H7 (cell line): Measurements from ENCODE around the gene PLEKHG3. TPM values are rescaled to one million over a fixed set of nuclear protein-coding genes. Genes with fewer than 3 reads are reported as not detected.
"Not testable (repeated sequence)": the region's sequence is repeated elsewhere in the genome, so short reads cannot be mapped to it uniquely, and the experiment has no call there.

Experiments used
- DNase-seq: peaks from one replicate; pipeline ENCODE4 v3.0.0; 2012
- H3K27me3 ChIP-seq: 2 replicates; pipeline ENCODE4 v1.6.0; 2011; ENCODE audit warnings: mild to moderate bottlenecking, low read length; ENCODE audit not compliant: control insufficient read depth, insufficient read depth
- H3K36me3 ChIP-seq: replicated peaks from 2 replicates; pipeline ENCODE4 v1.5.1; 2011; ENCODE audit warnings: low read length; ENCODE audit not compliant: control insufficient read depth, insufficient read depth
- H3K4me3 ChIP-seq: 2 replicates; pipeline ENCODE4 v1.5.1; 2011; ENCODE audit warnings: low read depth, mild to moderate bottlenecking, control low read depth, low read length, moderate library complexity; ENCODE audit not compliant: insufficient read depth
- total RNA-seq: library from RNA; depleted of rRNA; stranded (reverse); fragments of >200 nt; shearing (Covaris generic); gene quantifications from 2 replicates; pipeline ENCODE4 v1.2.3, GENCODE V29; 2014

The PLEKHG3 gene
- total RNA-seq, 1 experiment from 2014 or later = 47.0 TPM

- Histone ChIP-seq H3K27me3 (no peaks in the 10 kb centered on the region; the same call in 1 of the 2 replicates), H3K36me3 (no peaks in the 10 kb centered on the region), H3K4me3 (no peak overlapping the region)
- peak; percentile 75 for DNase-seq
These were observed 22.2 kb upstream of the PLEKHG3 start for GRCh38 chr14:64681796-64682710.

- DNase-seq = no peak
- Histone ChIP-seq H3K36me3 (no peaks in the 10 kb centered on the region), H3K4me3 (no peak overlapping the region), H3K27me3 (peaks cover under 1% of the 10 kb centered on the region; the same call in 1 of the 2 replicates)
These were observed 21.4 kb upstream of the PLEKHG3 start for GRCh38 chr14:64682843-64683242.

GRCh38 chr14:64683264-64683663, 21.0 kb upstream of the PLEKHG3 start:
- no peak for DNase-seq
- H3K27me3 ChIP-seq = peaks cover 4% of the 10 kb centered on the region
- no peak overlapping the region for H3K4me3 ChIP-seq
- no peaks in the 10 kb centered on the region for H3K36me3 ChIP-seq

- DNase-seq = no peak
- no peak overlapping the region for H3K4me3 ChIP-seq
- H3K36me3 ChIP-seq = no peaks in the 10 kb centered on the region
- peaks cover 13% of the 10 kb centered on the region for H3K27me3 ChIP-seq
These were observed 20.1 kb upstream of the PLEKHG3 start for GRCh38 chr14:64684091-64684490.

- H3K27me3 ChIP-seq = peaks cover 14% of the 10 kb centered on the region
- H3K36me3 ChIP-seq = no peaks in the 10 kb centered on the region
- H3K4me3 ChIP-seq = no peak overlapping the region
- DNase-seq = peak; percentile 58
These were observed 18.6 kb upstream of the PLEKHG3 start for GRCh38 chr14:64685371-64686281.

- no peak for DNase-seq
- Histone ChIP-seq H3K27me3 (peaks cover 14% of the 10 kb centered on the region), H3K4me3 (no peak overlapping the region), H3K36me3 (no peaks in the 10 kb centered on the region)
These were observed 18.0 kb upstream of the PLEKHG3 start for GRCh38 chr14:64686282-64686615.

DNA sequence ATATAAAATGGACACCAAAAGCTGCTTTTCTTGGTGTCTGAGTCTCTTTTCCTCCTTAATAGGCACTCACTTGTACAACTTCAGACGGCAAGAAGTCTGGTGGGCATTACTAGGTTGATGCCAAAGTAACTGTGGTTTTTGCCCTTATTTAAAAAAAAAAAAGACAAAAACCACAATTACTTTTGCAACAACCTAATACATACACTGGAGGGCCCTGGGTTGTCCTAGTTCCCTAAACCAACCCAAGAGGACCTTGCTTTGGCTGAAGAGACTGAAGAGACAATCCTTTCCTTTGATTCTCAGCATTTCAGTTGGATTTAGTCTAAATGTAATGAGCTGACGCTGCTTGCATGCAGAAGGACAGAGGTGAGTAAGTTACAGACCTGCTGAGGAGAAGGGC, 16.2 kb upstream of the PLEKHG3 start:
- Histone ChIP-seq H3K4me3 (no peak overlapping the region), H3K27me3 (peaks cover 14% of the 10 kb centered on the region), H3K36me3 (no peaks in the 10 kb centered on the region)
- no peak for DNase-seq

GRCh38 chr14:64688811-64689281, 15.4 kb upstream of the PLEKHG3 start:
- Histone ChIP-seq H3K4me3 (no peak overlapping the region), H3K27me3 (peaks cover 14% of the 10 kb centered on the region), H3K36me3 (no peaks in the 10 kb centered on the region)
- DNase-seq = peak; percentile 48

DNA sequence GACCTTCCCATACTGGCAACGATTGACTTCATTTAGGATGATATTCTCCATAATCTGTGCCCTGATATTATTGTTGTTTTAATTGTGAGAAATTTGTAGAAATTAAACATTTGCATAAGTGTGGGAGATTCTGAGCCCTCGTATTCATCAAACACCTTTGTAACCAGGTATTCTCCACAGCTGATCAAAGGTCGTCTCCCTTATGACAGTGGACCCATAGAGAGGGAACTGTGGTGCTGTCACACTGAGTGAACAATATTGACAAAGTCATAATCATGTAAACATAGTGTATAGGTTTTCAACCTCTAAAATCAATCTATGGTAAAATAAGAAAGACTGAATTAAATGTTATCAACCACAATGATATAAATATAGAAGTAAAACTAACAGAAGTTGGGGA, 14.9 kb upstream of the PLEKHG3 start:
- Histone ChIP-seq H3K4me3 (no peak overlapping the region), H3K36me3 (no peaks in the 10 kb centered on the region), H3K27me3 (peaks cover 14% of the 10 kb centered on the region)
- DNase-seq = no peak

- peaks cover 14% of the 10 kb centered on the region for H3K27me3 ChIP-seq
- H3K36me3 ChIP-seq, H3K4me3 ChIP-seq, DNase-seq: not testable (repeated sequence)
These were observed 13.6 kb upstream of the PLEKHG3 start for GRCh38 chr14:64690607-64691006.

GRCh38 chr14:64691376-64691775, 12.8 kb upstream of the PLEKHG3 start:
- Histone ChIP-seq H3K36me3 (no peaks in the 10 kb centered on the region), H3K4me3 (no peak overlapping the region), H3K27me3 (peaks cover 14% of the 10 kb centered on the region)
- no peak for DNase-seq

GRCh38 chr14:64692189-64692985, 11.8 kb upstream of the PLEKHG3 start:
- no peak overlapping the region for H3K4me3 ChIP-seq
- DNase-seq = no peak
- H3K27me3 ChIP-seq = peaks cover 14% of the 10 kb centered on the region
- no peaks in the 10 kb centered on the region for H3K36me3 ChIP-seq

GRCh38 chr14:64692986-64693809, 11.0 kb upstream of the PLEKHG3 start:
- peaks cover 11% of the 10 kb centered on the region for H3K27me3 ChIP-seq
- DNase-seq = no peak
- no peak overlapping the region for H3K4me3 ChIP-seq
- H3K36me3 ChIP-seq = no peaks in the 10 kb centered on the region
